Erythroblast (primary cell): ENCODE measurements around the gene CTBP2.
A peak's percentile ranks its signal among the peaks of the same experiment; 100 is the strongest.
"Not testable (repeated sequence)": the region's sequence is repeated elsewhere in the genome, so short reads cannot be mapped to it uniquely, and the experiment has no call there.

Source experiments
- DNase-seq, 2 experiments: peaks; one replicate each; lab custom pipeline; 2025; lab: John Stamatoyannopoulos, UW
- GATA1 ChIP-seq: IDR thresholded peaks from 2 replicates; pipeline ENCODE4 v1.6.1; 2011; ENCODE audit warnings: low read depth, mild to moderate bottlenecking, control low read depth, low read length, moderate library complexity
- POLR2A ChIP-seq: IDR thresholded peaks from 2 replicates; pipeline ENCODE4 v1.6.1; 2011; ENCODE audit warnings: mild to moderate bottlenecking, low read length

CTBP2 gene

DNA sequence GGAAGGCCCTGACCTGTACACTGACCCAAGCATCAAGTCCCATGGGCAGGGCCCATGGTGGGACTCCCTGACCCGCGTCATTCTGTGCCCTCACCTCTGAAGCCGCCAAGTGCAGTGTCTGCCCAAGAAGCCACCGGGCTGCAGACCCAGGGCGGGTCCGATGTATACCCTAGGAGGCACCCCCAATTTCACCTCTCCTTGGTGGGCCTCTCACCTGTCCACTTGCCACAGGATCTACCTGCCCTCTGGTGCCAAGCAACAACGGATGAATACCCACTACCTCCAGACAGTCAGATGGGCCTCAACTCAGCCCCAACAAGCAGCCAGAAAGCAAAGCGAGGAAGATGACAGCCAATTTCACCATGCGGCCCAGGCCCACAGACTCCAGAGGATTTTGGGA is 92.6 kb downstream of the CTBP2 start:
- no peak for TF ChIP-seq GATA1
- no peak for DNase-seq

GRCh38 chr10:125066764-125067450 is 93.5 kb downstream of the CTBP2 start:
- no peak for DNase-seq
- no peak for TF ChIP-seq GATA1
- TF ChIP-seq POLR2A: no peak

DNA sequence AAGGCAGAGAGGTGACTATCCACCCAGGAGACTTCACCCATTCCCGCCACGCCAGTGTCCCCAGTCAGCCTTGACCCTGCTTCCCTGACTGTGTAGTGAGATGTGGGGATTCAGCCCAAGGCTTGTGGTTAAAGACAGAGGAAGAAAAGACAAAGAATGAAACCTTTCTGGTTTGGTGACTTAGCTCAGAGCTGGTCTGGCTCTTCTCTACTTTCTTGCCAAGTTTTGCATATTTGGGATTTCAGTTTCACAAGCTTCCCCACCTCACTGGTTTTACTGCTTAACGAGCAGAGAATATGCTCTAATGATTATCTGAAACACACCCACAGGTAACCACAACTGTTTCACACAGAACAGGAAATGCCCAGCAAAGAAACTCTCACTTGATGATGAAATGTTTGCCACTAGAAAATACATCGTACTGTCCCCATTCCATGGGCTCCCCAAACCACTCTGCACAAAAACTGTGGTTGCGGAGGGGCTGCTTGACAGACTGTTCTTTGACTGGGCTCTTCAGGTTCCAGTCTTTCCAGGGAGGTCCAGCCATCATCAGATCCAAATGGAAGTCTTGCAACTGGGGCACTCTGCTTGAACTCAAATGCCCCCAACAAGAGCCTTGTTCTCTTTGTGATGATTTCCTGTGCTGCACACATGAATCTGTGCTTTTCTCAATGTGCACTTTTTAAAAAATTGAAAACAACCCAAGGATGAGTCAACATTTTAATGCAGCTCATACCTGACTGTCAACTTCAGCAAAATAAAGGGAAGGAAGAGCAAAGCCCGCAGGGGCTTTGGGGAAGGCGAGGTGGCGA is 95.5 kb downstream of the CTBP2 start:
- no peak for DNase-seq
- TF ChIP-seq GATA1 (no peak), POLR2A (no peak)

DNA sequence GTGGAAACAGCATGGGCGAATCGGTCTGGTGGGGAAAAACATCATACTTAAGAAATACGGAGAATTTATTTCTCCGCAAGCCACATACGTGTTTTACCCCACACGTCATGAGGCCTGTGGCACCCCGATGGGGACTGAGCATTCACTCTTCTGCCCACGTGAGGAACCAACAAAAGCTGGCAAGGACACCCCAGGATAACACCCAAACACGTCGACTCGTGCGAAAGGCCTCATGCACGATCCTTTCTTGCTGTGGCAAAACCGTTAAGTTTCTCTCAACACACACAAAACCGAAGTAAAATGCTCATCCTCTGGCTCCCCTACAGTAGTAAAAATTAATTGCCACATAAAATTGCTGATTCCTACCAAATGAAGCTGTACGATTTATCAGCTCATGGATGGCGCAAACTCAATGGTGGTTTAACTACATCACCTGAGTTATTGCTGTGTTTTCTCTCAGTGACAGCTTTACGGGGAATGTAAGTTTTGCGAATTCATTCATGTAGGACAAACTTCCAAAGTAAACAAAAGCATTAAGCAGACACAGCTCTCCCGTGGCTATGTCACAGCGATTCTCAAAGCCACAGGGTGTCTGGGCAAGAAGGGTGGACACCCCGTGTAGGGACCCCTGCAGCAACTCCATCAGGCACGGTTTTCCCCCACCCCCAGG is 97.0 kb downstream of the CTBP2 start:
- no peak for TF ChIP-seq GATA1
- no peak for TF ChIP-seq POLR2A
- no peak for DNase-seq

- TF ChIP-seq GATA1 (no peak), POLR2A (no peak)
Measured at GRCh38 chr10:125062914-125063230, 97.5 kb downstream of the CTBP2 start.

GRCh38 chr10:125062227-125062913 is 98.0 kb downstream of the CTBP2 start:
- DNase-seq: no peak
- TF ChIP-seq POLR2A (no peak), GATA1 (no peak)

More at GRCh38 chr10:125062914-125063230, 97.5 kb downstream of the CTBP2 start:
- no peak for DNase-seq

DNA sequence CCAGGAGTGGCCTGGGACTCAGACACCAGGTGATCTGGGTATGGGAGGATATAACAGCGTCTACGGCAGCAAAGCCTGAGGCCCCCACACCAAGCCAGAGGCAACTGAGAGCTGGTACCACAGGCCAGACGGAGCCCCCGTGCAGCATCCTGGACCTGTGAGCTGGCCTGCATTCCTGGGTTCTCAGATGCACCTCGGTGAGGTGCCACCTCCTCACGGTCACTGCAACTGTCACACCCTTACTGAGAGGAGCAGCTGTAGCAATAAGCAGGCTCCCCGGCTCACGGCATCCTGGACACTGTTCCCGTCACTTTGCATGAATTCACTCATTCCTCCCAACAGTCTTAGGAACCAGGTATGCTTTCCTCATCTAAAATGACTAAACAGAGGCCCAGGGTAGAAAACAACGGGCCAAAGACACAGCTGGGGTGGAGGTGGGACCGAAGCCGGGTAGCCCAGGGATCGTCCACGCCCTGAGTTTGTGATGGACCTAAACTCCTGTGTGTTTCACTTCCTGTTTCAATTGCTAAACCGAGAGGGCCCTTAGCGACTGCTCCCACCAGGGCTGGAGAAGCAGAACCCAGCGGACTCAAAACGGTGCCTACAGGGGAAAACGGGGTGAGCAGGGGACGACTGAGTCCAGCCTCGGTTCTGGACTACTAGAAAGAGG is 98.7 kb downstream of the CTBP2 start:
- TF ChIP-seq POLR2A: no peak
- no peak for TF ChIP-seq GATA1
- no peak for DNase-seq

GRCh38 chr10:125060826-125061556 is 99.4 kb downstream of the CTBP2 start:
- DNase-seq: peak; percentile 74 to 83
- no peak for TF ChIP-seq POLR2A
- TF ChIP-seq GATA1: no peak

DNA sequence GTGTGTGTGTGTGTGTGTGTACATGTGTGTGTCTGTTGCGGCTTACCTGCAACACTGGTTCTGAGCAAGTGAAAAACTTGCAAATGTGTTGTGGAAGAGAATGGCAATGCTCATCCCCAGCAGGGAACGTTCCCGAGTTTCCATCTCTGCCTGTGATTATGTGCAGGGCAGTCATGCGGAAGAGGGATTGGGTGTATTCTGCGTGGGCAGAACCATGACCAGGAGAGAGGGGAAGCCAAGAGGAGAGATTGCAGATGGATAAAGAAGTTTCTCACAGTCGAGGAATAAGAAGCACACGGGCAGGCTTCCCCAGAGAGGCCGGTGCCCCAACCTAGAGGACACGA is 99.9 kb downstream of the CTBP2 start:
- DNase-seq: no peak
- TF ChIP-seq POLR2A (no peak), GATA1 (no peak)

DNA sequence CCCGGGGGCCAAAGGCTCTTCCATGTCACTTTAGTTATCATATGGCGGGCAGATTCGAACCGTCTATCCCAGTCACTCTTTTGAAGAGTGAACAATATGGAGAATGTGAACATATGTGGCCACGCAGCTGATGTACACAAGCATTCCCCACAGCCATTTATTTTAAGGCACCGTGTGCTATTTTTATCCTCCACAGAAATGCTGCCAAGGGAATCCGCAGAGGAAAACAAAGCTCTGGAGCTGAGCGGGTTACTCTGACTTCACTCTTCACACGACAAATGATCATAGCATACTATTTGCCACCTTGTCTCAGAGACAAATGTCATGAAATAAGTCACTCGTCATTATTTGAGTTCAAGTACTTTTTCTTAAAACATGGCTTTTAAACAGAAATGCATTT is 100.3 kb downstream of the CTBP2 start:
- DNase-seq: no peak
- no peak for TF ChIP-seq GATA1
- TF ChIP-seq POLR2A: no peak

GRCh38 chr10:125059348-125059747 is 101.0 kb downstream of the CTBP2 start:
- not testable (repeated sequence) for DNase-seq

- TF ChIP-seq GATA1: no peak
- no peak for TF ChIP-seq POLR2A
- DNase-seq: peak in 1 of 2 experiments; percentile 20
Measured at GRCh38 chr10:125057158-125058001, 103.0 kb downstream of the CTBP2 start.
